GM15510 (cell line): Measurements from ENCODE around the gene CHN2.

Experiments used
- POLR2A ChIP-seq: IDR thresholded peaks from 3 replicates; pipeline ENCODE4 v1.6.1; 2011; ENCODE audit warnings: borderline replicate concordance; ENCODE audit not compliant: insufficient read length; ENCODE audit errors: extremely low read depth

The CHN2 gene

DNA sequence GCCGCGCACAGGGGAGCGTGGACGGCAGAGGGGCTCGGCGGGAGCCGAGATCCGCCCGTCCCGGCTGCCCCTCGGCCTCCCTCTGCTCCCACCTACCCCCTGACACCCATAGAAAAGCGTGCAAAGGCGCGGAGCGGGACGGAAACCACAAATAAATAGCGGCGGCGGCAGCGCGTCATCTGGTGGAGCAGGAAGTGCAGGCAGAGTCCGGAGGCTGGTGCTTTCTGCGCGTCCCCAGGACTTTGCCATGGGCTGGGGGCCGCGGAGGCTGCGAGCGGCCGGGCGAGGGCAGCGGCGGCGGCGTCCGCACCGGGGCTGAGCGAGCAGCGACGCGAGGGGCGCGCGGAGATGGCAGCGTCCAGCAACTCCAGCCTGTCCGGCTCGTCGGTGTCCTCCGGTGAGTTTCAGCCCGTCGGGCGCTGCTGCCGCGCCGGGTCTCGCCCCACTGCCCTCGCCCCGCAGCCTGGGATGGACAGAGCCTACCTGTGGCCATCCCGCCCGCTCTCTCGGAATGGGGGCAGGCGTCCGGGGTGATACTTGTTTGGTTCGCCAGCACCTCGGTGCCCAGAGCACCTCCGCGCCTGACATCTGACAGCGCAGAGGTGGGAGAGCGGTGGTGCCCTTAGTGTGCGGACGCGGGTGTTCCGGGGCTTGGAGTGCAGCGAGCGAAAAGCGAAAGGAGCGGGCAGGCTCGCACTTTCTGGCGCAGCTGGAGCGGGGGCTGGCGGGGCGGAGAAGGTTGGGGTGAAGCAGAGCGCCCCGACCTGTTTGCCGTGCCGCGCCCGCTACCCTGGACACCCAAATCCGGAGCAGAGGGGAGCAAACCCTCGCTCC is at the start of gene CHN2:
TSS of gene CHN2 (plus strand) at position 182 of the 834 bp plus-strand sequence.
- no peak for TF ChIP-seq POLR2A

DNA sequence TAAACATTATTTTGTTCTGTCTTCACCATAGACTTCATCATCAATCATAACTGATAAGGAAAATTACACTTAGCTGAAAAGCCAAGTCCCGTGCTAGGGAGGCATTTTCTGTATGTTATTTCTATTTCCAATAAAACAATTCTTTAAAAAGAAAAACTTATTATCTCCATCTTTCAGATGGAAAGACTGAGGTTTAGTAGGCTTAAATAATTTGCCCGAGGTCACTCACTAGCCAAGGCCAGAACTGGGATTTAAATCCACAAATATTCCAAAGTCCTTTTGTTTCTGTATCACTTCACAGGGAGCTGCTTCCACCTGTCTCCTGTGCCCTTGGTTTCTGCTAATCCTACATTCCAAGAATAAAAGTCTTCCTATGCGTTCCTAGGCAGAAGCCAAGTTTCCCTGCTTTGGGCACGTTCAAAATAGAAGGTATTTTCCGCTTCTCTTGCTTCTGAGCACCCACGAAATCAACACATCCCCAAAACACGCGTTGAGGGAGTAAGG is 49.0 kb upstream of the CHN2 start:
- TF ChIP-seq POLR2A = no peak

DNA sequence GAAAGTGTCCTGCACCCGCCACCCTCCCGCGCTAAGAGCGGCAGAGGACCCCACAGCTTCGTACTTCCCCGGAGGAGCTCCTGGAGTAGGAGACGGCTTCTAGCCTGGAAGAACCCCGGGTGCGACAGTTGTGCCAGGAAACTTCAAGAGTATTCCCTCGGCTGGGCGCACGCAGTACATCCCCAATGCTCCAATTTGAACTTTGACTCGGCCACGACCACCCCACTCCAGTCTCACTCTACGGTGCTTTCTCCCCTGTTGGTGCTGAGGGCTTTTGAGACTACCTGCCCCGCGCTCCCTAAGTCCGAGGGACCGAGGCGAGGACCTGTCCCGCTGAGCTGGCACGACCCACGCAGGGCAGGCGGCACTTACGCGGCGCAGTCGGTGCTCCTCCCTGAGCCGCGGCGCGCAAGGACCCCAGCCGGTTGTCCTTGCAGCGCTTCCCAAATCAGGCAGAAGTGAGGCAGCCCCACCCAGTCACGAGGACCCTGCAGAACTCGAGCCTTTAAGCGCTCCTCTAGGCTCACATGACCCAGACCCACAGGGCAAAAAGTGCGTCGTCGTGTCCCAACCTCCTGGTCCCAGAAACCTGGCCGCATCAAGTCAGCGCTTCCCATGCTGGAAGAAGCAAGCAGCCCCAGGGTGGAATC is 48.4 kb upstream of the CHN2 start, which contains the start of gene CPVL:
TSS of gene CPVL (minus strand) at position 481 of the 650 bp plus-strand sequence. CDS start 25,476 bp downstream, outside the sequence.
- no peak for TF ChIP-seq POLR2A

DNA sequence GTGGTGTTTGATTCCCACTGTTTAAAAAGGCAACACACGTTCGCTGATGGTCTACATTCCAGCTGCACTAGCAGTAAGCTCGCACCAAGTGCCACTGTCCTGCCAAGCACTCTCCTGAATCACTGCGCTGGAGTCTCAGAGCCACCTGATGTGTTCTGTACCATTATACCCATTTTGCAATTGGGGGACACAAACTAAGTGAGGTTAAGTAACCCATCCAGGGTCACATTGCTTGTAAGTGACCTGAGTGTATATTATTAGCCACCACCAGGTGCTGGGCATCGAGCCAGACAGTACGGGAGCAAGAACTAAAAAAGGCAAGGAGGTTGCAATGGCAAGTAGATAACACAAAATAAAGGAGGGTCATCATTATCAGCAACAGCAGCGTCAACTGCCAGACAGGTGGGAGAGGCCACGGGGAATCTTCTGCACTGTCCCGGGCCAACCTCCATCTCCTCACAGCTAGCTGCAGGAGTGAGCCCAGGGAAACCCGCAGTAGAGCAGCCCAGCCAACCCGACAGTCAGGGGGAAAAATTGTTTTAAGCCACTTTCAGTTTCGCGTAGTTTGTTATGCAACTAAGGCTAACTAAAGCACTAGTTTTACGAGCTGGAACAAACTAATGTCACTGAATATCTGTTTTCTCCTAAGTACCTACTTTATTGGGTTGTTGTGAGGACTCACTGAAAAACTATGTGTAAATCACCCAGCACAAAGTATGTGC is 47.5 kb upstream of the CHN2 start:
- TF ChIP-seq POLR2A = no peak

DNA sequence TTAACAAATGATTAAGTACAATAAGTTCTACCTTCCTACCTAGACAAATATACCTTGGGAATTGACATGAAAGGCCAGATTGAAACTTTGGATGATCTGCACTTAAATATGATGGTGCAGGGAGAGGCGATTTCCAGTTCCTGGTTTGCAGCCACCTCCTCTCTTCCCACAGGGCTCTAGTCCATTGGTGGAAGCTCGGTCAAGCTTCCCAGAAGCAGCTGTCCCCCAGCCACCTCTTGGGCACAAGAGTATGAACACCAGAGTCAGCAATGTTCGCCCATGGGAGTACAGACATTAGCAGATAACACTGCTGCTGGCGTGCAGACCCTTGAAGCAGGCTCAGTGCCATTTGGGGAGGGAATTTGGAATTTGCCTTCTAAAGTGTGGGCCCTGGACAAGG is 46.8 kb upstream of the CHN2 start:
- TF ChIP-seq POLR2A = no peak

DNA sequence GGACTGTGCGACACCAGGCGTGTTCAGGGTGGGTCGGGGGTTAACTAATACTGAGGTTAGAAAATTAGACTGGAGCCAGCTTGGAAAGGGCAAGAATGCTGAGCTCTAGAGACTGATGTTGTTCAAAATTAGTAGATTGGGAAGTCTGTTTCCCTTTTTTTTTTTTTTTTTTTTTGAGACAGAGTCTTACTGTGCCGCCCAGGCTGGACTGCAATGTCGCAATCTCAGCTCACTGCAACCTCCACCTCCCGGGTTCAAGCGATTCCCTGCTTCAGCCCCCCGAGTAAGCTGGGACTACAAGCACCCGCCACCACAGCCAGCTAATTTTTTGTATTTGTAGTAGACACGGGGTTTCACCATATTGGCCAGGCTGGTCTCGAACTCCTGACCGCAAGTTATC is 45.5 kb upstream of the CHN2 start:
- no peak for TF ChIP-seq POLR2A

DNA sequence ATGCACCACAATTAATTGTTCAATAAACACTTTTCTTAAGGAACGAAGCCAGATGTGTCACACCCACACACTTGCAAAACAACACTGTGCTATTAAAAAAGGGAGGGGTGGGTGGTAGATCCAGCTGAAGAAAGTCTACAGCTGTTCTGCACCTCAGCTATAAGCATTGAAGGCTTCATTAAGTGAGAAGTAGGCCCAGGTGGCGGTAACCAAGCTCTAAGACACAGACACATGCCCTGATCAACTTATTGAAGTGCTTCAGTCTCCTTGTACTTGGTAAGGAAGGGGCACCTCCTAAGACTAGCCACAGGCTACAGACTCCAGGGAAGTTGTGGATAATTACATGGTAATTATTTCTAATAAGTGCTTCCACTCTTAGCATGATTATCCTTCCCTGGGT is 43.7 kb upstream of the CHN2 start:
- TF ChIP-seq POLR2A = no peak

DNA sequence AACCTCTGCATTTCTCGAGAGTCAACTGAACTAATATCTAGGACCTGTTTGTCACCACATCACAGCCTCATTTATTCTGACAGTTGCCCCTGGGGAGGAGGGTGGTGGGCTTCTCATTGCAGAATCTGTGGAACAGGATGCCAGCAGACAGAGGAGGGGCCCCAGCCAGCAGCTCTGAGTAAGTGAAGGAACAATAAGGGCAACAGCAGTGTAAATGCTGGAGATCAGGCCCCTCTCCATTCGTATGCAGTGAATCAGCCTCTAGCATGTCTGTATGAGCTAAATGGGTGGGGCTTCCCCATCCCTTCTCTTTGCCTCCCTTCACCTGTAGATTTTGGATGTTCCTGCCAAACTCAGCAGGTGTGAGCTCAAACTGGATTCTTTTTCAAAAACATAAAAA is 40.5 kb upstream of the CHN2 start:
- TF ChIP-seq POLR2A = no peak

DNA sequence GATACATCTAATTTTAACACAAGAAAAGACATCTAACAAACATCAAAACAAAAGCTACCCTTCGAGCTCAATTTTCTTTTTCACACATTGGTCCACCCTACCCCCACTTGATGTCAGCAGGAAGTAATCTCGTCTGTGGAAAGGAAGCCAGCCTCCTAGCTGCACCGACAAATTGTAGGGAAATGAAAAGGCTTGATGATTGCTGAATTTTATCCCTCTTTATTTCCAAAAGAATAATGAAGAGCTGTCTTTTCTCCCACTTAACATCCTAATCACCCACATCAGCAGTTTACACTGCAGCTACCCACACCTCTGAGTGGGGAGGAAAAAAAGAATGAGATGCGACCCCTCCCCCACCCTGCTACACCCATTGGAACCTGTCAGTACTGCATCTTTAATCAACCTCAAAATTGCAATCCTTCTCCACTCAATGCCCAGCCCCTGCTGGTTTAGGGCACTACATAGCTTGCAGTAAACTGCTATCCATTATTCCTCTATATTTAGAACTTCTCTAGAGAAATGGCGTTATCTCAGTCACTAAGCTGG is 37.6 kb upstream of the CHN2 start:
- TF ChIP-seq POLR2A = no peak

DNA sequence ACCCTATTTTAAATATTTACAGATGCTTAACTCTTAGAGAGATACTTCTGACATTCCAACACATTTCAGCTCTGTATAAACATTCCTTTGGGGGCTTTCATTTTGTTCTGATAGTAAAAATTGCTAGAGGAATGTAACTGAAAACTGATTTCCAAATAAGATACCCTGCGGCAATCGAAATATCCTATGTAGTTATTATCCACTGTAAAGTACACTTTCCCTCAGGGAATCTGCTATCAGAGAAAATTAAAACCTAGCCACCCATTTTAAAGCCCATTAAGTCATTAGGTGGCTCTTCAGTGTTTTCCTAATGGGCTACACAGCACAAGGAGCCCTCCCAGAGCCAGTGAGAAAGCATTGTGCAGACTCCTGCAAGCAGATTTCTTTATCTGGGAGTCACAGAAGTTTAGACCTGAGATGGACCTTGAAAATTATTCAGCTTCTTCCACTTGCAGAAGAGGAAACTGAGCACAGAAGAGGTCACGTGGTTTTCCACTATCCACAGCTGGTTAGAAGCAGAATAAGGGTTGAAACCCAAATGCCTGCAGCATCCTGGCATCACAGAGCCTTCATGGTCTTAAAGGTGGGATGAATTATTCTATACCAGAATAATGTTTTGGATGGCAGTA is 35.7 kb upstream of the CHN2 start:
- TF ChIP-seq POLR2A = no peak

DNA sequence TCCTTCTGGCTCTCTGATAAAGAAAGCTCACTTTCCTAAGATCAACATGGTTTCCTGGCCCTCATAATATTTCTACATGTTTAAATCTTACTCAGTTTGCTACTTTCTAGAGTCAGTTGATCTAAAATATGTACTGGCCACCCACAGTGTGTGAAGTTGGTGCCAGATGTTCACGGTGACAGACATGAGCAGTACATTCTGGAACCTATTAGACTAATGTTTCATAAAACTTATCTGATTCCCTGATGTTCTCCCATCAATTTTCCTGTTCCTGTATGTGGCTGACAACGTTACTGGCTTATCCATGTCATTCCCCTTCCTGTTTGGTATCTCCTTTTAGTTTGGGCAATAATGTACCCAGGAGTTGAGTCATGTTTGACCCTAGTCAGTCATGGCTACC is 34.5 kb upstream of the CHN2 start:
- TF ChIP-seq POLR2A = no peak

DNA sequence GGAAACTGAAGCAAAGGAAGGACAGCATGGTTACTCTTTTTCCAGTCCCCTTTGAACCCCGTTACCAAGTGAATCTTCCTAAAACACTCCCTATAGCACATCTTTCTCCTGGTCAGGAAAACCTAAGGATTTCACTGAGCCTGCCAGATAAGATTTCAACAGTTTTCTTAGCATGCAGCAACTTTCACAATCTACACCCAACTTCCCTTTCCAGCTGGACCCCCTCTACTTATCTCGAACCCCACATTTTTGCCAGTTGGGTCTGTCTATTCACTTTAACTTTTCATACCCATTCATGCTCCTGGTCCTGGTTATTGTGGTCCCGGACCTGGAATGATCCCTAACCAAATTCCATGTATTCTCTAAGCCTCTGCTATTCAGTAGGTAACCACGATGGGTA is 33.3 kb upstream of the CHN2 start:
- no peak for TF ChIP-seq POLR2A

DNA sequence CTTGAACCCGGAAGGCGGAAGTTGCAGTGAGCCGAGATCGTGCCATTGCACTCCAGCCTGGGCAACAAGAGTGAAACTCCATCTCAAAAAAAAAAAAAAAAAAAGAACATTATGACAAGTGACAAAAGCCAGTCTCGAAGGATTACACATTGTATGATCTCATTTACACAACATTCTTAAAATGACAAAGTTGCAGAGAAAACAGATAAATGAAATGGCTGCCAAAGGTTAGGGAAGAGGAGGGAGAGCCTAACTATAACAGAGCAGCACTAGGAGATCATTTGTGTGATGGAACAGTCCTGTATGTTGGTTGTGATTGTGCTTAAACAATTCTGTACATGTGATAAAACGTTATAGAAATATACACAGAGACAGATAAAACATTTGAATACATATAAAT is 32.0 kb upstream of the CHN2 start:
- TF ChIP-seq POLR2A = no peak

DNA sequence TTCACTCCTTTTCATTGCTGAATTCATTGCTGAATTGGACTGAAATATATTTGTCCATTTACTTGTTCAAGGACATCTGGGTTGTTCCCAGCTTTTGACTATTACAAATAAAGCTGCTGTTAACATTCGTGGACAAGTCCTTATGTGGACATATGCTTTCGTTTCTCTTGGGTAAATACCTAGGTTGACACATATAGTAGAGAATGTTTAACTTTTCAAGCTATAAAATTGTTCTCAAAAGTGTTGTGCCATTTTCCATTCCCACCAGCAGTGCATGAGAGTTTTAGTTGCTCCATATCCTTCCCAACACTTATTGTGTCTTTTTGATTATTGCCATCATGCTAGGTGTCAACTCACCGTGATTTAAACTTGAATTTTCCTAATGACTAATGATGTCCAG is 30.7 kb upstream of the CHN2 start:
- TF ChIP-seq POLR2A = no peak
